ENCODE measurements around the gene AK9. TPM values are rescaled to one million over a fixed set of nuclear protein-coding genes. Genes with fewer than 3 reads are reported as not detected.

The AK9 gene
- total RNA-seq, 4 donors from 2014 or later, result 8.4 to 15.0 (median 10.6) TPM

DNA sequence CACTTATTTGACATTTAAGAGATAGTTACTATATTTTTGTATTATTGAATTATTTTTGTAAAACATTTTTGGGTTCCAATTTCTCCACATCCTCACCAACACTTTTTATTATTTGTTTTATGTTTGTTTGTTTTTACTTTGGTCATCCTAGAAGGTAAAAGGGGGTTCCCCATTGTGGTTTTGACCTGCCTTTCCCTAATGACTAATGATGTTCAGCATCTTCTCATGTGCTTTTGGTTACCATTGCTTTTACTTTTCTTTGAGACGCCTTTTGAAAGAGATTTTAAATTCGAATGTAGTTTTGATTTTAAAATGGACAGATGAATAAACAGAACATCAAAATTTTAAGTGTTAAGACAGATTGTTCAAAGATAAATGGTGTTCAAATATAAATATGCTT, 46.9 kb downstream of the AK9 start:
- Histone ChIP-seq H3K36me3 (peaks cover 4 to 25% (median 13%) of the 10 kb centered on the region in 4 donors), H3K9me3 (peaks cover 0 to 5% (median 0%) of the 10 kb centered on the region in 4 donors), H3K4me3 (no peak overlapping the region), H3K27me3 (no peaks in the 10 kb centered on the region), H3K4me1 (no peaks in the 10 kb centered on the region), H3K27ac (replicated peaks in 1 of 4) (no peak overlapping the region)
- intact Hi-C loops (cut with DNase I), result no loop called here
- 96% methylated on average over 2 of the region's 2 CpGs for WGBS
- DNase-seq (ENCODE audit: extremely low spot score), result no peak
- TF ChIP-seq EP300 (IDR thresholded peaks at IDR 0.05), result no peak
- TF ChIP-seq POLR2AphosphoS5 (IDR thresholded peaks at IDR 0.05), result no peak
- TF ChIP-seq, protein P1, sequence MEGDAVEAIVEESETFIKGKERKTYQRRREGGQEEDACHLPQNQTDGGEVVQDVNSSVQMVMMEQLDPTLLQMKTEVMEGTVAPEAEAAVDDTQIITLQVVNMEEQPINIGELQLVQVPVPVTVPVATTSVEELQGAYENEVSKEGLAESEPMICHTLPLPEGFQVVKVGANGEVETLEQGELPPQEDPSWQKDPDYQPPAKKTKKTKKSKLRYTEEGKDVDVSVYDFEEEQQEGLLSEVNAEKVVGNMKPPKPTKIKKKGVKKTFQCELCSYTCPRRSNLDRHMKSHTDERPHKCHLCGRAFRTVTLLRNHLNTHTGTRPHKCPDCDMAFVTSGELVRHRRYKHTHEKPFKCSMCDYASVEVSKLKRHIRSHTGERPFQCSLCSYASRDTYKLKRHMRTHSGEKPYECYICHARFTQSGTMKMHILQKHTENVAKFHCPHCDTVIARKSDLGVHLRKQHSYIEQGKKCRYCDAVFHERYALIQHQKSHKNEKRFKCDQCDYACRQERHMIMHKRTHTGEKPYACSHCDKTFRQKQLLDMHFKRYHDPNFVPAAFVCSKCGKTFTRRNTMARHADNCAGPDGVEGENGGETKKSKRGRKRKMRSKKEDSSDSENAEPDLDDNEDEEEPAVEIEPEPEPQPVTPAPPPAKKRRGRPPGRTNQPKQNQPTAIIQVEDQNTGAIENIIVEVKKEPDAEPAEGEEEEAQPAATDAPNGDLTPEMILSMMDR (IDR thresholded peaks at IDR 0.05), result no peak
- no peak for TF ChIP-seq POLR2A (IDR thresholded peaks at IDR 0.05; ENCODE audit: low read depth)

DNA sequence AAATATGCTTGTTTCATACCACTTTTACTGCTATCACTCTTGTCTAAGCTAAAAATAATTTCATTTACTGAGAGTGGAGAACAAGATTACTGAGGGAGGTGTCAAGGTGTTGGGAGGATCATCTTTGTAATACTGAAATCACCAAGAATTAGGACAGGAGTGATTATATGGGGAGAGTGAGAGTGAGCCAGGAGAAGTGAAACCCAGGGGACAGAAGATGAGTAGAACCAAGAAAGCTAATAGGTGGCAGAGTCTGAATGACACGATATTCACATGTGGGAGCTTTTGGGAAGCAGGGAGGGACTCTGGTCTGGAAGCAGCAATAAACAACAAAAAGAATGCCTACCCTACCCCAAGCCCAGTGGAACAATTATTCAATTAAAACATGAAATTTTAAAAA, 58.6 kb downstream of the AK9 start:
- DNase-seq (ENCODE audit: extremely low spot score), result no peak
- H3K36me3 ChIP-seq, result peaks cover 0 to 24% (median 10%) of the 10 kb centered on the region in 4 donors
- H3K4me3 ChIP-seq, result no peak overlapping the region
- H3K27ac ChIP-seq (replicated peaks in 1 of 4), result no peak overlapping the region
- no peaks in the 10 kb centered on the region for H3K27me3 ChIP-seq
- no peaks in the 10 kb centered on the region for H3K4me1 ChIP-seq
- TF ChIP-seq POLR2AphosphoS5 (IDR thresholded peaks at IDR 0.05) (no peak), POLR2A (IDR thresholded peaks at IDR 0.05; ENCODE audit: low read depth) (no peak), EP300 (IDR thresholded peaks at IDR 0.05) (no peak)
- TF ChIP-seq, protein P1 (IDR thresholded peaks at IDR 0.05), result no peak
- 88% methylated on average over 1 of the region's 1 CpG for WGBS
- intact Hi-C loops (cut with DNase I), result no loop called here
- H3K9me3 ChIP-seq, result no peaks in the 10 kb centered on the region

DNA sequence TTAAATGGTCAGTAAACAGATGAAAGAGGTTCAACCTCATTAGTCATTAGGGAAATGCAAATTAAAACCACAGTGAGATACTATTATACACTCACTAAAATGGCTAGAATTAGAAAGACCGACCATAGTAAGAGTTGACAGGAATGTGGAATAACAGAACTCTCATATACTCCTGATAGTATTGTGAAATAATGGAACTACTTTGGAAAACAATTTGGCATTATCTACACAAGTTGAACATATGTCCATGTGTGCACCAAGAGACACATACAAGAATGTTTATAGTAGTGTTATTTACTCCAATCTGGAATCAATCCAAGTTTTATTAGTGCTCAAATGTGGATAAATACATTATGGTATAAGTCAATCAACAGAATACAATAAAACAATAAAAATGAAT, 59.6 kb downstream of the AK9 start:
- DNase-seq (ENCODE audit: extremely low spot score), result no peak
- TF ChIP-seq, protein P1 (IDR thresholded peaks at IDR 0.05), result no peak
- no peak for TF ChIP-seq POLR2AphosphoS5 (IDR thresholded peaks at IDR 0.05)
- TF ChIP-seq POLR2A (IDR thresholded peaks at IDR 0.05; ENCODE audit: low read depth), result no peak
- no peak for TF ChIP-seq EP300 (IDR thresholded peaks at IDR 0.05)
- intact Hi-C loops (cut with DNase I), result no loop called here
- H3K4me3 ChIP-seq, result no peak overlapping the region
- H3K36me3 ChIP-seq, result peaks cover 0 to 24% (median 10%) of the 10 kb centered on the region in 4 donors
- 91% methylated on average over 1 of the region's 1 CpG for WGBS
- H3K4me1 ChIP-seq, result no peaks in the 10 kb centered on the region
- no peaks in the 10 kb centered on the region for H3K9me3 ChIP-seq
- H3K27me3 ChIP-seq, result no peaks in the 10 kb centered on the region
- H3K27ac ChIP-seq (replicated peaks in 1 of 4), result no peak overlapping the region

DNA sequence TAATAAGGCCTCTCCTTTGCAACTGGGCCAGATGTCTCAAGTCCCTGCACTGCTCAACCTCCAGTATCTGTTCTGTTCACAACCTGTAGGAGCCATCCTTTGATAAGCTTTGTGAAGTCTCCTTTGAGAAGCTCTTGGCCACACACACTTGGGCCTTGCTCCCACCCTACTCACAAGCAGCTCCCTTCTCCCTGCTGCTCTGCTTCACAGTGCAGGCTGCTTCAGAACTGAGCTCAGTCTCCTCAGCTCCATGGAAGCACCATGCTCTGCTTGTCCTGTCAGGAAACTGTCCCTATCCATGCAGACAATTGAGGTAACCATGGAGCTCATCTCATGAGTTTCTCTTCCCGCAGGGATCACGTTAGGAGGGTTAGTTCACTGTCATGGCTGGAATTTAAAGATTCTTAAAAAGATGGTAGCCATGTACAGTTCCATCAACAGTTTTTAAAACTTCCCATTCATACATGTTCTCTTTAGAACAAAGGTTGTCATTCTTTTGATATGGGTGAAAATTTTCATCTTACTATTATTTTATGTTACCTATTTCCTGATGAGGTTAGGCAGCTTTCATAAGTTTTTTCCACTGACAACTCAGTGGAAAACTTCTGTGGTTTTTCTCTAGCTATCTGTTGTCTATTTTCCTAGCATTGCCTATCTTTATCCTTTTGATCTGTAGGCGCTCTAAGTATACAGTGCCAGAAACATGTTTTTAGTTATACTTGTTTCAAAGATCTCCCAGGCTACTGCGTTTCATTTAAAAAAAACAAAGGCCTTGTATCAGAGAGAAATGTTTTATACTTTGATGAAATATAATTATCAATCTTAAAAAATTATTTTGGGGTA, 62.6 kb downstream of the AK9 start:
- TF ChIP-seq POLR2A (IDR thresholded peaks at IDR 0.05; ENCODE audit: low read depth) (no peak), POLR2AphosphoS5 (IDR thresholded peaks at IDR 0.05) (no peak), EP300 (IDR thresholded peaks at IDR 0.05) (no peak)
- TF ChIP-seq, protein P1 (IDR thresholded peaks at IDR 0.05), result no peak
- H3K9me3 ChIP-seq, result peaks cover 0 to 11% (median 0%) of the 10 kb centered on the region in 4 donors
- intact Hi-C loops (cut with DNase I), result no loop called here
- no peaks in the 10 kb centered on the region for H3K27me3 ChIP-seq
- WGBS, result 92% methylated on average over 4 of the region's 4 CpGs
- H3K4me3 ChIP-seq, result no peak overlapping the region
- peaks cover 0 to 24% (median 10%) of the 10 kb centered on the region in 4 donors for H3K36me3 ChIP-seq
- no peak for DNase-seq (ENCODE audit: extremely low spot score)
- H3K27ac ChIP-seq (replicated peaks in 1 of 4), result no peak overlapping the region
- no peaks in the 10 kb centered on the region for H3K4me1 ChIP-seq
